NCI-H2196 (cell line): Measurements from ENCODE around the gene ETV7.
"Not testable (repeated sequence)": the region's sequence is repeated elsewhere in the genome, so short reads cannot be mapped to it uniquely, and the experiment has no call there.

Experiments
- DNase-seq: peaks from one replicate; lab custom pipeline; 2025; ENCODE audit not compliant: unreplicated experiment; lab: John Stamatoyannopoulos, UW

The ETV7 gene

DNA sequence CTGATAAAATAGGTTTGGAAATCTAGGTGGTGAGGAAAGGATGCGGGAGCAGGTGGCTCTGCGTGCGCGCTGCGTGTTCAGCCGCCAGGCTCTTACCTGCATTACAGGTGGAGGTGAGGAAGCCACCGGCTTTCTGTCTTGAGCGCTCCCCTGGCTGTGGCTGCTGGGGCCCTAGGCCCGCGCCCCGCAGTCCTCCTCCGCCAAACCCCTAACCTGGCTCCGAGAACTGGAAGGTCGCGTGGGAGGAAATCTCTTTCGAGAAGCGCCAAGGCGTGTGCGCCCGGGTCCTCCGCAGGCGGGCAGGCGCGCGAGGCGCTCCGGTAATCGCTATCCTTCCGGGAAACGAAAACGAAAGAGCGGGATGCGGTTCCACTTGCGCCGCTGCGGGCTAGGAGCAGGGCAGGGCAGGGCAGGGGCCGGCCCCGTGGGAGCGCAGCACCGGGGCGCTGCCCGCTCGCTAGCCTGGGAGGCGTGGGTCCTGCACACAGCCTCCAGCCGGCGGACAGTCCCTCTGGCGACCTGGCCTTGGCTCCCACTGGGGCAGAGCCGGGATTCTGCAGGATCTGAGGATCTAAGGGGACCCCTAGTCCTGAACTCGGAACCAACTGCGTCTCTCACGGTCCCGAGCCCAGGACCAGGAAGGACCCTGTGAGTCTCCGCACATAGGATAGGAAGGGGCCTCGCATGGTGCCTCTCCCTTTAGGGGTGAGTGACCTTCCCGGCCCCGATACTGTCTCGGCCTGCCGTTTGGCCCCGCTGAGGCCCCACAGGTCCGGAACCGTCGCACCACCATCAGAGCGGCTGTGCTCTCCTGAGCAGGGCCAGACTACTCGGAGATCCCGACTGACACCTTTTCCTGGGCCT is at the start of gene ETV7:
ETV7 (minus strand) TSS at position 230 of the 864 bp plus-strand sequence; CDS start at position 102, 128 bp downstream.
- DNase-seq, result peak; percentile 38

DNA sequence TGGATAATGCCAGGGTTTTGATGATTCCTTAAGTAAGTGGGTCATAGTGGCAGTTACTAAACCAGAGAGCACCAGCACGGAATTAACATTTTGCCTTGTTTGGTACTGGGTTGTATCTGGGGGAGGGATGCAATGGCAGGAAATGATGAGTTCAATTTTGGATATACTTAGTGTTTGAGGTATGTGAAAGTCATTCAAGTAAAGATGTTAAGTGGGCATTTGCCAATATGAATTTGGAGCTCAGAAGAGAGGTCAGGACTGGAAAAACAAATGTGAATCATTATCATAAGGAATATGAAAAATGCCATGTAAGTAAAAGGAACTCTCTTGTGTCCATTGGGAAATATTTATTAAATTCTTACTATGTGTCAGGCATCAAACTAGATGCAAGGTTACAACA is 49.0 kb upstream of the ETV7 start:
- no peak for DNase-seq

DNA sequence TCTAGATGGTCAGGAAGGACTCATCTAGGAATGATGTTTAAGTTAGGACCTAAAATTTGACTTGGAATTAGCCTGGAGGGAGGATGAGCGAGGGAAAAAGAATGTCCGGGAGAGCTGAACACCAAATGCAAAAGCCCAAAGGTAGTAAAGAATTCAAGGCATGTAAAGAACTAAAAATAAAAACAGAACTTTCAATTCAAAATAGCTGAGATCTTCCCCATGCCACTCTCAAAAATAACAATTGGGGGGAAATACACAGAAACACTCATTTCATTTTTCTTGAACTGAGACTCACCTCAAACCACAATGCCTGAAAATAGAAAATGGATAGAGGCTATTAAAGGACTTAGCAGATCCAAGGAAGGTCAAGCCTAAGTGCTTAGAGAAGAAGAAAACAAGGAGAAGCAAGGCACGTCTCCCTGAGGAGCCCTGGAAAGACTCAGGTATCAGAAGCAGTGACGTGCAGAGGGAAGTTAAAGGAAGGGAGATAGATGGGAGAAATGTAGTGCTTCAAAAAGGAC is 44.7 kb upstream of the ETV7 start:
- DNase-seq, result no peak

DNA sequence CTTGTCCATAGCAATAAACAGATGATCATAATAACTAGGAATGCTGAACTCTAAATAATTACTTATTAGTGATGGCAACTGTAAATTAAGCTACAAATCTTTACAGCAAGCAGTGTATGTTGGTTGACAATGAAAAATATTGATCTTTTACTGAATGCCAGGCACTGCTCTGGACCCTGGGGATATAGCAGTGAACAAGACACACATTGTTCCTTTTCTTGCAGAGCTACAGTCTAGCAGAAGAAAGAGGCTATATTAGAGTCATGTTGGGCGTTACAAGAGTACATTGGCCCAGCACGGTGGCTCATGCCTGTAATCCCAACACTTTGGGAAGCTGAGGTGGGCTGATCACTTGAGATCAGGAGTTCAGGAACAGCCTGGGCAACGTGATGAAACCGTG is 43.7 kb upstream of the ETV7 start:
- no peak for DNase-seq

DNA sequence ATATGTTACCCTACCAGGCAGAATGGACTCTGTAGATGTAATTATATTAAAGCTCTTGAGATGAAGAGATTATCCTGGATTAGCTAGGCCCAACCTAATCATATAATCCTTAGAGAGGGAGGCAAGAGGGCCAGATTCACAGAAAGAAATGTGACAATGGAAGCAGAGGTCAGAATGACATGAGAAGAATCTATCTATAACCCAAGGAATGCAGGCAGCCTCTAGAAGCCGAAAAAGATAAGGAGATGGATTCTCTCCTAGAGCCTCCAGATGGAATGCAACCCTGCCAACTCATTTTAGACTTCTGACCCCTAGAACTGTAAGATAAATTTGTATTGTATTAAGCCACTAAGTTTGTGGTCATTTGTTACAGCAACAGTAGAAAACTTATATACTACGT is 42.9 kb upstream of the ETV7 start:
- no peak for DNase-seq

DNA sequence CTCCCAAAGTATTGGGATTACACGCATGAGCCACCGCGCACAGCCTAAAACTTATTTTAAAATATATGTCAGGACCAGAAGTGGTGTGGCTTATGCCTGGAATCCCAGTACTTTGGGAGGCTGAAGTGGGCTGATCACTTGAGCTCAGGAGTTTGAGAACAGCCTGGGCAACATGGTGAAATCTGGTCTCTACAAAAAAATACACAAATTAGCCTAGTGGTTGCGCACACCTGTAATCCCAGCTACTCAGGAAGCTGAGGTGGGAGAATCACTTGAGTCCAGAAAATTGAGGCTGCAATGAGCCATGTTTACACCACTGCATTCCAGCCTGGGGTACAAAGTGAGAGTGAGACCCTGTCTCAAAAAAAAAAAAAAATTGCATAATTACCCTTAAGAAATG is 41.4 kb upstream of the ETV7 start:
- DNase-seq, result no peak

DNA sequence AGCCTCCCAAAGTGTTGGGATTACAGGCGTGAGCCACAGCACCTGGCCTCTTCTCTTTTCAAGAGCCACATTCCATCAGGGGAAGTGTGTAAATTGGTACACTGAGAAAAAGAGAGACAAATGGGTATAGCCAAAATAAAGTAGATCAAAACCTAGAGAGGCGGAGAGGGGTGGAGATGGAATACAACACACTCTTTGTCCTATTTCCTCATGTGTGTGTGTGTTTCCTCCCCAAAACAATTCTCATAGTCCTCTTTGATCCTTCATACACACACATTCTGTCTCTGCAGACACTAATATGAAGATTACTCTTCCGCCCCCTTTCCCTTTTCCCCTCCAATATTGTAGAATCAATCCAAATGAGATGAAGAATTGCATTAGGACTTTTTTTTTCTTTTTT is 39.2 kb upstream of the ETV7 start:
- DNase-seq, result no peak

DNA sequence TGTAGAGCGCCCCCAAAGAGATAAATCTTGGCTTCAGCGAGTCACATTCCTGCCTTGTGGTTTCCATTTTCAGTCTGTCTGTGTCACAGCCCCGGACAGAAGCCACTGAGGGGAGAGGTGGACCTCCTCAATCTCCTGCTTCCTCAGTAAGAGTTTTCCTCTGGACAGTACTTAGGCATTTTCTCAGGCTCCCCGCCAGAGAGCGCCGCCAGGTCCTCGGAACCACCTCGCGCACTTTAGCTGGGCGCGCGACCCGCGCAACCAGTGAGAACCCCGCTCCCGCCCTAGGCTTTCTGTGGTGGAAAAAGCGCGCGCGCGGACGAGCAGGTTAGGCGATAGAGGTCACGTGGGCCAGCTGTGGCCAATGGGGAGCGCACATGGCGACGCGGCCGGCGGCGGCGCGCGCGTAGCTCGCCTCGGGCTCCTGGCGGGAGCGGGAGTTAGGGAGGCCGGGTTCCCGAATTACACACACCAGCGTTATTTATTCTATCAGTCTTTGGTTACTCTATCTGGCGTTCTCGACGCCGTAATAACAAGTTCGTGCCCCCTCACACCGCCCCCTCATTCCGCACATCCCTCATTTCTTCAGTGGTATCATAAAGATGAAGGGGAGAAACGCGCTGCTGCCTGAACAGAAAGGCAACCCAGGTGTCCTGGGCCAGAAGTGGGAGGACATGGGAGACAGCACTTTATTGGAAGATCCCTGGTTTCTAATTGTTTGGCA is 35.8 kb upstream of the ETV7 start:
- DNase-seq, result peak; percentile 99

DNA sequence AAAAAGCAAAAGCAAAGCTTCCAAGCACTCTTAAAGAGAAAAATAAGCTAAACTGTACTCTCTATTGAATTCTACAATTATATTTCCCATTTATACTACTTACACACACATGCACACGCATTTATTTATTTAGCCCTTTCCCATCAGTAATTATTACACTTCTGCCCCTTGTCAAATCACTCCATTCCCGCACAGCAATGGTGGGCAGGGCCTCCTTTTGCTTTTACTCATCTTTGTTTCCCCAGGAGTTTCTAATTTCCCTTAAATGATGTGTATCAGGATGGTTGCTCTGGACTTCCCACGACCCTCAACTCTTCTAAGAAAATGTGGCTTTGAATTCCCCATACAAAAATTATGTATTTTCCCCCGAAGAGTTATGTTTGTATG is 35.2 kb upstream of the ETV7 start:
- DNase-seq, result no peak

DNA sequence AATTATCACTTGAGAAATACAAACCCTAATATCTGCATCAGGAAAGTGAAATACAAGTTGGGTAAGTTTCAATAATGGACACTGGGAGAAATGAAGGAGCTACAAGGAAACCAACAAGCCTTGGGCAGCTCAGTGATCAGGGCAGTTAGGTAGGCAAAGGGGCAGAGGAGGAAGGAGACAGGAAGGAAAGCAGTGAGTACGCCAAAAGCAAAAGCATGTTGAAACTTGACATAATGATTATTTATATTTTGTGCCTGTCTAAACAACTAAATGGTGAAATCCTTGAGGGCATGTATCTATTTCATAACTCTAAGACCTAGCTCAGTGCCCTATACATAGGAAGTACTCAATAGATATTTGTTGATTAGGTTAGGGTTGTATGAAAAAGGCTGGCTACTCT is 31.8 kb upstream of the ETV7 start:
- no peak for DNase-seq

DNA sequence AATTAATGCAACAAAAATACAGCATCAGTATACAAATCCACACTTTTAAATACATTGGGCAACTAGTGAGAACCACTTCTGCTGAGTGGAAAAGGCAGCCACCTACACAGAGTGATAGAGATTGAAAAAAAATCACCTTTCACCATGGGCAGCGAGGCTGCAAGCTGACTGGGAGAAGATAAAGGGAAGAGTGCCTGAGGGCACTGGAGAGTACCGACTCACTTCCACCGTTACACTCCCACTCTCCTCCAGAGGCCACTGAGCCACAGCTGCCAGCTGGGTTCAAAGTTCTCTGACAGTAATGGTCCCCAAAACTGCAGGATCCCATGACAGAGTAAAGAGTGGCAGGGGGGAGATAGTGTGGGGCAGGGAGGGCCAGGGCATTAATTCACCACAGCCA is 31.1 kb upstream of the ETV7 start:
- DNase-seq, result no peak

DNA sequence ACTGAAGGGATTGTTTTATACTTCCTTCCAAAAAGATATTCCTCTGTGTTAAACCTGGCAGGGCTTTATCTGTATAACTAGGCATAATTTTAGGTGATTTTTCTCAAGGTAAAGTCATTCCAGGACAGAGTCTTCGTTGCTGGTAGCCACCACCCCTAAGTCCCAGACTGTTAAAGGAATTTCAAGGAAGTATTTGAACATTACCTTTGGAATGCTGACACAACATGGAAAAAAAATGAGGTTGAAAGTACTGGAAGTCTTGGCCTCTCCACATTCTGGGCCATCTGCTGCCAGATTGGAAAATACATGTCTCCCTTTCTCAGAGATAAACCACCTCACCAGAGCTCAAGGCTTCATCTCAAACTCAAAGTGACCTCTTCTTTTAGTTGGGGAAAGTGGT is 27.0 kb upstream of the ETV7 start:
- DNase-seq, result no peak

DNA sequence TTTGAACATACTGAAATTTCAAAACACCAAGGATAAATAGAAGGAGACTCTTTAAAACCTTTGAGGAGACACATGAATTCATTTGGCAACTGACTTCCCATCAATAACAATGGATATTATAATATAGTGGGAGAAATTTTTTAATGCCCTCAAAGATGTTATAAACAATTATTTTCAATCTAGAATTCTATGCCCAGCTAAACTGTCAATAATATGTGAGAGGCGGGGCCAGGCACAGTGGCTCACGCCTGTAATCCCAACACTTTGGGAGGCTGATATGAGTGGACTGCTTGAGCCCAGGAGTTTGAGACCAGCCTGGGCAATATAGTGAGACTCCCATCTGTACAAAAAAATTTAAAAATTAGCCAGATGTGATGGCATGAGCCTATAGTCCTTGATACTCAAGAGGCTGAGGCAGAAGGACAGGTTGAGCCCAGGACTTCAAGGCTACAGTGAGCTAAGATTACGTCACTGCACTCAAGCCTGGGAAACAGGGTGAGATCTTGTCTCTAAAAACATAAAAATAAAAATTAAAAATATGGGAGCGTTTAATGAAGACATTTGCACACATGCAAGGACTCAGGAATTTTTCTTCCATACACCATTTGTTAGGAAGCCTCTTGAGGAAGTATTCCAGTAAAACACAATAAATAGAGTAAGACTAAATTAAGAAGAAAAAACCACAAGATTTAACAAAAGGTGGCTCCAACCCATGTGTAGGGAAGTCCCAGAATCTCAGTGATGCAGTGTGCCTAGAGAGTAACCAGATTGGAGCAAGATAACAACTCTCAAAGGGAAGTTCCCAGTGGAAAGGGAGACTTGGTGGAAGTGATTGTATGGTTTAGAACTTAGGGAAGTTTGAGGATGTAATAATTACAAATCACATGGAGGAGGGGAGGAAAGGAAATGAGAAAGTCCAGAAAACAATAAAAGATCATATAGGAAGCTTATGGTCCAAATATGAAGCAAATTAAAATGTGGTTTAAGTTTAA is 26.3 kb upstream of the ETV7 start:
- no peak for DNase-seq

DNA sequence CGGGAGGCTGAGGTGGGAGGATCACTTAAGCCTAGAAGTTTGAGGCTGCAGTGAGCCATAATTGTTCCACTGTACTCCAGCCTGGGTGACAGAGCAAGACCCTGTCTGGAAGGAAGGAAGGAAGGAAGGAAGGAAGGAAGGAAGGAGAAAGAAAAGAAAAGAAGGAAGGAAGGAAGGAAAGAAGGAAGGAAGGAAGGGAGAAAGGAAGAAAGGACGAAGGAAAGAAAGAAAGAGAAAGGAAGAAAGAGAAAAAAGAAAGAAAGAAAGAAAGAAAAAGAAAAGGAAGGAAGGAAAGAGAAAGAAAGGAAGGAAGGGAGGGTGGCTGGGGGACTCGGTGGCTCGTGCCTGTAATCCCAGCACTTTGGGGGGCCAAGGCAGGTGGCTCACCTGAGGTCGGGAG is 22.2 kb upstream of the ETV7 start:
- DNase-seq, result not testable (repeated sequence)

DNA sequence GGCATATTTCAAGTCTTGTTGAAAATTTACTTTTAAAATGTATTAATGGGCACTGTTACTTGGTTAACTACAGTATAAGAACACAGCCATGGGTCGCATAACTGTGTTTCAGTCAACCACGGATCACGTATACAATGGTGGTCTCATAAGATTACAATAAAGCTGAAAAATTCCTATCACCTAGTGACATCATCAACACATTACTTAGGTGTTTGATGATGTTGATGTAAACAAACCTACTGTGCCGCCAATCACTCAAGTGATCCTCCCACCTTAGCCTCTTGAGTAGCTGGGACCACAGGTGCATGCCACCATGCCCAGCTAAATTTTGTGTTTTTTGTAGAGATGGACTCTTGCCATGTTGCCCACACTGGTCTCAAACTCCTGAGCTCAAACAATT is 16.7 kb upstream of the ETV7 start:
- no peak for DNase-seq

DNA sequence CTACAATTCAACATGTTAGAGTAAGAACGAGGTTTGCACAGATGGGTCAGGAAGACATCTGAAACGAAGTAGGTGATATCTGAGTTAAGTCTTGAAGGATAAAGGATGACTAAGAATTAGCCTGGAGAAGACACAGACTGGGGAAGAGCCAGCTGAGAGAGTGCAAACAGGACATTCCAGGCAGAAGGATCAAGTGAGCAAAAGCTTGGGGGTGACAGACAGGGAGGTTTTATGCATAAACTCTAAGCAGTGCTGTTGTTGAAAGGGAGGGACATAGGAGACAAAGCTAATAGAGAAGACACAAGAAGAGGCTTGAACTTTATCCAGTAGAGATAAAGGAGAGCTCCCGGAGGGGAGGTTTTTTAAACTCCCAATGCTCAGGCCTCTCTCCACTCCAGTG is 15.0 kb upstream of the ETV7 start:
- DNase-seq, result no peak

DNA sequence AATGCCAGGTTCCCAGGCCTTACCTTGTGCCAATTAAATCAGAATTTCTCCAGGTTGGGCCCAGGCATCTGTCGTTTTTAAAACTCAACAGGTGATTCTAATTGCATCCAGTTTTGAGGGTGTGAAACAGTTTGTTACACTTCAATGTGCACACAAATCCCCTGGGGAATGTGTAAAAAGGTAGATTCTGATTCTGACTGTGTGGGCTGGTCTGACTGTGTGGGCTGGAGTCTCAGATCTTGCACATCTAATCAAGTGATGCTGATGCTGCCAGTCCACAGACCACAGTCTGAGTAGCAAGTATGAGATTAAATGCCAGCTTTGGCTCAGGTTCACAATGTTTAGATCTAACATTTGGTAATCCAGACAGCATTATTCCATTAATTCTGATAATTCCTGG is 12.5 kb upstream of the ETV7 start:
- DNase-seq, result no peak

DNA sequence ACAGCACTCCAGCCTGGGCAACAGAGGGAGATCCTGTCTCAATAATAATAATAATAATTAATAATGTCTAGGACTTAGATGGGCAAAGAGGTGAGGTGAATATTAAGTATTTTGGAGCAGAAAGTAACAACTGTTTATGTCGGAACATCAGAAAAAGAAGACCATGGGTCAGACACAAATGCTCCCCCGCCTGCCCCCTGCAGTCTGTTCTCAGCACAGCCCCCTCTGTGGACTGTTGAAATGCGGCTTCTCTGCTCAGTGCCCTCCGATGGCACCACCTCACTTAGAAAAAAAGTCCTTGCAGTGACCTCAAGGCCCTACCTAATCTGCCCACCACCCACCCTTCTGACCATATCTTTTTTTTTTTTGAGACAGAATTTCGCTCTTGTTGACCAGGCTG is 5.2 kb upstream of the ETV7 start:
- DNase-seq, result no peak

DNA sequence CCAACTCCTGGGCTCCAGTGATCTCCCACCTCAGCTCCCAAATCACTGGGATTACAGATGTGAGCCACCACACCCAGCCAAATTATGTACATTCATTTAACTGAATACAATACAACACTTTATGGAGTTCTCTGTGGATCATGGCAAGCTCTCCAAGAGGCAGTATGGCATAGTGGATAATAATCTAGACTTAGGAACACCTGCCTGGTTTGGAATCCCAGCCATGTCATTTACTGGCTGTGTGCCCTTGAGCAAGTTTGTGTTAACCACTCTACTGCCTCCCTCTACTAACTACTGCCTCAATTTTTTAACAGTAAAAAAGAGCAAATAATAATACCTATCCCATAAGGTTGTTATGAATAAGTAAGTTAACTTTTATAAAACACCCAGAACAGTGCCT is 1.9 kb upstream of the ETV7 start:
- DNase-seq, result no peak

DNA sequence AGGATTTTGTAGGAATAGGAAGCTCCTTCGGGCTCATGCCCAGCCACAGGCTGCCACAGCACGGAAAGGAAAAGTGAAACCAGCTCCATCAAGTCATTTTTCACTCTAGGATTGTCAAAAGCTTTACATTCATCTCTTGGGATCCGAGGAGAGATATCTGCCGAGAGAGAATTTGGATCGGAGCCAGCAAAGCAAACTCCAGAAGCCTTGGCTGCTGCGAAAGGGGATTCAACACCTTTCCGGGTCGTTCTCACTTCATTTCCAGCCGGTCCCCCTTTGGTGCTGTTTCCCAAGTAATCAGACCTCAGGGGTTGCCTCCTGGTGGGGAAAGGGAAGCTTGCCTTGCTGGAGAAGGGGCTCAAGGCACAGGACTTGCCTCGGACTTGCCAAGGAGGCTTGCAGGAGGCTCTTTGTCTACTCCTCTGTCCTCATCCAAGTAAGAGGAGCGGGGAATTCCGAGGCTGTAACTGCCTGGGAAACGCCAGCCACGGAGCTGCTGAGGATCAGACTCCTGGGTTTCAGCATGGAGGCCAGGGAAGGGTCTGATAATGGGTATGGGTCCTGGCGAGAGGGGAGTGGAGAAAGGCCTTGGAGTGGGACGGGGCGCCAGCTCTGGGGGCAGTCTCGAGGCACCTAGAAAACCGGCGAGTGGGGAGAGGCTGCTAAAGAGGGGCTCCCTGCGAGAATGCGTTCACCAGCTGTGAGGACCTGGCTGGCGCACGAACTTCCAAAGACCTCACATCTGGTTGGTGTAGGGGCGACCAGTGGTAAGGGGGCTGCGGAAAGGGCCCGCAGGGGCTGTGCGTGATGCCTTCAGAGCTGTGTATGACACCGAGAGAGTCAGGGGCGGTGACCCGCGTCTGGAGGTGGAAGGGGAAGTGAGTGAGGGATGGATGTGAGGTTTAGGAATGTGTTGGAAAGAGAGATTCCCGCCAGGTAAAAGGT is 702 bp downstream of the ETV7 start:
- DNase-seq, result peak; percentile 59
